ENCODE measurements around the gene SLC35F3.

The SLC35F3 gene

GRCh38 chr1:234265321-234265720, 360.8 kb downstream of the SLC35F3 start:
- DNase-seq, result no peak

GRCh38 chr1:234265861-234266260, 361.4 kb downstream of the SLC35F3 start:
- DNase-seq, result no peak

- DNase-seq, result no peak
Observed at GRCh38 chr1:234270093-234270492, 365.6 kb downstream of the SLC35F3 start.

GRCh38 chr1:234270581-234271242, 366.2 kb downstream of the SLC35F3 start:
- no peak for DNase-seq

- no peak for DNase-seq
Observed at GRCh38 chr1:234271243-234271606, 366.7 kb downstream of the SLC35F3 start.

GRCh38 chr1:234272656-234273312, 368.3 kb downstream of the SLC35F3 start:
- no peak for DNase-seq

GRCh38 chr1:234273981-234274380, 369.5 kb downstream of the SLC35F3 start:
- DNase-seq, result no peak

- DNase-seq, result no peak
Observed at GRCh38 chr1:234276151-234276788, 371.8 kb downstream of the SLC35F3 start.

GRCh38 chr1:234277161-234277868, 372.8 kb downstream of the SLC35F3 start:
- DNase-seq, result no peak

GRCh38 chr1:234279021-234279420, 374.5 kb downstream of the SLC35F3 start:
- no peak for DNase-seq

GRCh38 chr1:234280500-234280899, 376.0 kb downstream of the SLC35F3 start:
- no peak for DNase-seq

GRCh38 chr1:234281826-234282489, 377.5 kb downstream of the SLC35F3 start:
- no peak for DNase-seq

GRCh38 chr1:234286206-234286605, 381.7 kb downstream of the SLC35F3 start:
- no peak for DNase-seq

- DNase-seq, result no peak
Observed at GRCh38 chr1:234288946-234289345, 384.5 kb downstream of the SLC35F3 start.

- no peak for DNase-seq
Observed at GRCh38 chr1:234289538-234290305, 385.2 kb downstream of the SLC35F3 start.

- DNase-seq, result no peak
Observed at GRCh38 chr1:234292011-234292410, 387.5 kb downstream of the SLC35F3 start.

- DNase-seq, result no peak
Observed at GRCh38 chr1:234292548-234292947, 388.1 kb downstream of the SLC35F3 start.

GRCh38 chr1:234294109-234294817, 389.8 kb downstream of the SLC35F3 start:
- no peak for DNase-seq

- no peak for DNase-seq
Observed at GRCh38 chr1:234295068-234295467, 390.6 kb downstream of the SLC35F3 start.

GRCh38 chr1:234295626-234296025, 391.1 kb downstream of the SLC35F3 start:
- no peak for DNase-seq

GRCh38 chr1:234296496-234296895, 392.0 kb downstream of the SLC35F3 start:
- DNase-seq, result no peak

GRCh38 chr1:234297668-234298067, 393.2 kb downstream of the SLC35F3 start:
- no peak for DNase-seq

Data from NCI-H748 treated with DMSO at 0.1 percent for 48 hours (cell line).